ENCODE results near the gene COL4A6. TPM values are rescaled to one million over a fixed set of nuclear protein-coding genes. Genes with fewer than 3 reads are reported as not detected.

The COL4A6 gene
- total and polyA plus RNA-seq, 2 of the 8 experiments (the other 6 are each of a cell fraction or from before 2014, with no cell fraction given): 5.9 to 11.8 TPM

DNA sequence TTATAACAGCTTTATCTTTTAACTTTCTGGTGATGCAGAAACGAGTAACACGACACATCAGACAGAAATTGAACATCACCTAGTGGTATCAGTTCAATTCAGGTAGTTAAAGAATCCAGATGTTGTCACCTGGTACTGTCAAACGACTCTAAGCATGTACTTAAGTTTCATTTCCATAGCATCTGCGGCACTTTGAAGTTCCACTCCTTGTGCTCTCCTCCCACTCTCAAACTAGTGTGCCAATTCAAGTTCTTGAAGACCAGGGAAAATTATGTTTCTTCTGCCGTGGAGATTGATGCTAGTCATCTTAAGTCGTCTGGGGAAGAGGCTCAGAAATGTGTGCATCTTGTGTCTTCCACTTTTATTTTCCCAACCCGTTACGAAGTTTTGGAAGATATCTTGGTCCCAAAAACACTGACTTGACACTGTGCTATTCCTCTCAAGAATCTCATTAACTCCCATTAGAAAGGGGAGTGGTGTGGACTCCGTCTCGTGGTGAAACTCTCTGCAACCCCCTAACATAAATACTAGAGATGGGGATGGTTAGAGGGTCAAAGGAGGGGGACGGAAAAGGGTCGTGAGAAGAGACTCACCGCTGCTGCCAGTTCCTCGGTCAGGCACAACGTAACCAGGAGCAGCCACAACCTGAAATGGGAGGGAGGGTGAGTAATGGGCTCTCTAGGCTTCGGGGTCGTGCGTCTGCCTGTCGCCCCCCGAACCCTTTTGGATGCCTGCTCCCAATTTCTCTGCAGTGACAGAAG is 693 bp downstream of the COL4A6 start:
- Histone ChIP-seq H3K9ac (replicated peaks in 1 of 4; ENCODE audit: extremely low read depth in 1 of 4, low read depth in 3 of 4, low read length in 3 of 4) (peak overlapping the region in 2 of 4 experiments; percentile 27 to 43; a peak in 1 of 7 replicates), H2BK15ac (ENCODE audit: low read length) (no peak overlapping the region), H3K23me2 (ENCODE audit: low read depth, low read length) (peaks cover 4% of the 10 kb centered on the region; the same call in 1 of the 2 replicates), H2BK5ac (ENCODE audit: low read depth, low read length) (no peak overlapping the region), H3K27me3 (replicated peaks in 1 of 4; ENCODE audit: control insufficient read depth in 3 of 4, extremely low read depth in 1 of 4, insufficient read depth in 3 of 4, low read length in 3 of 4) (no peaks in the 10 kb centered on the region), H3K27ac (ENCODE audit: low read depth, low read length) (no peak overlapping the region), H3K79me2 (ENCODE audit: control insufficient read depth in 1 of 2, insufficient read depth in 2 of 2, low read length in 2 of 2) (peaks cover 0 to 22% of the 10 kb centered on the region in 2 experiments; a peak in 2 of 4 replicates), H4K91ac (replicated peaks; ENCODE audit: insufficient read length, low read length) (no peak overlapping the region), H2AFZ (ENCODE audit: low read length) (peak overlapping the region; percentile 91), H3K23ac (ENCODE audit: insufficient read length) (no peak overlapping the region), H3K4me3 (ENCODE audit: extremely low read depth in 1 of 4, insufficient read depth in 2 of 4, low read depth in 3 of 4, low read length in 4 of 4) (peak overlapping the region; percentile 59 to 87 (median 79)), H3K56ac (replicated peaks; ENCODE audit: insufficient read length, low read depth, low read length) (no peak overlapping the region), H3K9me3 (ENCODE audit: insufficient read depth in 2 of 2, low read depth in 1 of 2, low read length in 1 of 2) (no peaks in the 10 kb centered on the region), H4K20me1 (replicated peaks in 1 of 2; ENCODE audit: control insufficient read depth in 1 of 2, insufficient read depth in 2 of 2, low read length in 2 of 2) (no peaks in the 10 kb centered on the region), H2AK5ac (ENCODE audit: low read depth, low read length) (no peak overlapping the region), H2BK20ac (ENCODE audit: low read length) (no peak overlapping the region), H2BK12ac (ENCODE audit: low read depth, low read length) (no peak overlapping the region), H4K8ac (ENCODE audit: extremely low read depth, insufficient read depth, low read length) (no peak overlapping the region), H3K4me2 (ENCODE audit: insufficient read depth in 1 of 2, low read depth in 2 of 2, low read length in 2 of 2) (peak overlapping the region; percentile 75 to 84), H2BK120ac (replicated peaks; ENCODE audit: low read depth, low read length) (no peak overlapping the region), H3K4me1 (replicated peaks in 1 of 4; ENCODE audit: control insufficient read depth in 3 of 4, insufficient read depth in 4 of 4, low read length in 3 of 4) (peaks cover 0 to 6% (median 1%) of the 10 kb centered on the region in 4 experiments; a peak in 2 of 7 replicates), H3K79me1 (ENCODE audit: low read depth, low read length) (no peaks in the 10 kb centered on the region), H3K14ac (ENCODE audit: insufficient read length) (no peak overlapping the region), H3K18ac (ENCODE audit: extremely low read depth, low read length) (no peak overlapping the region; the same call in 1 of the 2 replicates), H4K5ac (ENCODE audit: insufficient read length, low read depth, low read length) (no peak overlapping the region), H3K36me3 (ENCODE audit: control insufficient read depth in 2 of 4, insufficient read depth in 4 of 4, low read length in 3 of 4) (no peaks in the 10 kb centered on the region), H3K4ac (replicated peaks; ENCODE audit: insufficient read length, low read depth, low read length) (no peak overlapping the region)
- FAIRE-seq (no peak), DNase-seq (ENCODE audit: low read depth in 1 of 2, low spot score in 2 of 2) (peak in 1 of 2 experiments; percentile 62)
- ChIA-PET CTCF (ENCODE audit: partially characterized antibody) (no interaction called here), POLR2A (ENCODE audit: partially characterized antibody) (interaction anchor here (0.7 kb wide), 1 partner anchor 347 kb away, joined by 3 read pairs; no protein-coding TSS in a partner anchor)
- TF ChIP-seq SIRT6 (IDR thresholded peaks at IDR 0.05; ENCODE audit: low read length) (no peak), TAF1 (IDR thresholded peaks at IDR 0.05; ENCODE audit: low read depth, low read length) (no peak), RAD21 (IDR thresholded peaks at IDR 0.05 in 1 of 2, conservative IDR thresholded peaks at IDR 0.05 in 1 of 2; ENCODE audit: low read depth in 2 of 2, low read length in 2 of 2) (no peak), KDM4A (IDR thresholded peaks at IDR 0.05; ENCODE audit: low read depth, low read length, severe bottlenecking) (peak; percentile 80), PHF8 (conservative IDR thresholded peaks at IDR 0.05; ENCODE audit: low read depth, low read length) (no peak), HDAC2 (IDR thresholded peaks at IDR 0.05; ENCODE audit: borderline replicate concordance in 1 of 2, low read depth in 2 of 2, low read length in 2 of 2) (no peak)
- TF ChIP-seq, protein P1, sequence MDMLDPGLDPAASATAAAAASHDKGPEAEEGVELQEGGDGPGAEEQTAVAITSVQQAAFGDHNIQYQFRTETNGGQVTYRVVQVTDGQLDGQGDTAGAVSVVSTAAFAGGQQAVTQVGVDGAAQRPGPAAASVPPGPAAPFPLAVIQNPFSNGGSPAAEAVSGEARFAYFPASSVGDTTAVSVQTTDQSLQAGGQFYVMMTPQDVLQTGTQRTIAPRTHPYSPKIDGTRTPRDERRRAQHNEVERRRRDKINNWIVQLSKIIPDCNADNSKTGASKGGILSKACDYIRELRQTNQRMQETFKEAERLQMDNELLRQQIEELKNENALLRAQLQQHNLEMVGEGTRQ (IDR thresholded peaks at IDR 0.05; ENCODE audit: low read length): no peak
- 31% methylated on average over 15 of the region's 20 CpGs; no CpG with 5 or more reads in 1 of the 2 experiments for WGBS, 2 experiments (ENCODE audit: extremely low coverage in 1 of 2, insufficient coverage in 1 of 2, insufficient read length in 1 of 2, insufficient replicate concordance in 2 of 2, low coverage in 1 of 2, low lambda C conversion rate in 2 of 2, missing lambda C conversion rate in 1 of 2)

Measured in H1 (cell line).